Measurements from ENCODE around the gene ACOT12. TPM values are rescaled to one million over a fixed set of nuclear protein-coding genes. Genes with fewer than 3 reads are reported as not detected.

The ACOT12 gene
- not detected in 2 replicates for total RNA-seq

GRCh38 chr5:81393783-81394718, at the start of gene ACOT12:
Gene ACOT12 (minus strand): TSS chr5:81394134. CDS start chr5:81394114, 20 bp downstream.

GRCh38 chr5:81301271-81302015, 92.5 kb downstream of the ACOT12 start, which contains the start of gene ZCCHC9:
Gene ZCCHC9 (plus strand): TSS chr5:81301587. CDS start chr5:81304758, 3,171 bp downstream.

Other genes with a start within 250 kb of the ACOT12 start
- gene CKMT2, start 160.8 kb downstream of the ACOT12 start, total RNA-seq, result not detected in 2 replicates
- gene ZCCHC9, start 92.5 kb downstream of the ACOT12 start, total RNA-seq, result 19.6 and 21.0 TPM in 2 replicates